Measurements from ENCODE around the gene ELK4. TPM values are rescaled to one million over a fixed set of nuclear protein-coding genes. Genes with fewer than 3 reads are reported as not detected.

ELK4 gene
- polyA plus RNA-seq, 1 donor (not counting 4 experiments of a cell fraction or from before 2014, with no cell fraction given): 8.6 TPM

DNA sequence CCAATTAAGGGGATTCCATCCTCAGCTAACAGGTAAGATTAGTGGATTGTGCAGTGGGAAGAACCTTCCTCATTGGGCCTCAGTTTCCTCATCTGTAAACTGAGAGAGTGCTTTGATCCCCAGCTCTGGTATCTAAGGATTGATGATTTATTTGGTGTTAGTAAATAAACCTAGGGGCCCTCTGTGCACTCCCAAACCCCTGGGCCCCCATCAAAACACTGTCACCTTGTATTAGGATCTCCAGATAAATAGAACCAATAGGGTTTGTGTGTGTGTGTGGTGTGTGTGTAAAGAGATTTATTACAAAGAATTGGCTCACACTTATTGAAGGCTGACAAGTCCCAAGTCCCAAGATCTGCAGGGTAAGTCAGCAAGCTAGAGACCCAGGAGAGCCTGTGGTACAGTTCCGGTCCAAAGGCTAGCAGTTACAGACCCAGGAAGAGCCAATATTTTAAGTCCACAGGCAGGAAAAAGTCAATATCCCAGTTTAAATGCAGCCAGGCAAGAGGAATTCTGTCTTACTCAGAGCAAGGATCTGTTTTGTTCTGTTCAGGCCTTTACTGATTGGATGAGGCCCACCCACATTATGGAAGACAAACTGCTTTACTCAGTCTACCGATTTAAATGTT is 11.0 kb upstream of the ELK4 start:
- H3K79me2 ChIP-seq (ENCODE audit: control insufficient read depth, insufficient read depth, low read length): no peaks in the 10 kb centered on the region

DNA sequence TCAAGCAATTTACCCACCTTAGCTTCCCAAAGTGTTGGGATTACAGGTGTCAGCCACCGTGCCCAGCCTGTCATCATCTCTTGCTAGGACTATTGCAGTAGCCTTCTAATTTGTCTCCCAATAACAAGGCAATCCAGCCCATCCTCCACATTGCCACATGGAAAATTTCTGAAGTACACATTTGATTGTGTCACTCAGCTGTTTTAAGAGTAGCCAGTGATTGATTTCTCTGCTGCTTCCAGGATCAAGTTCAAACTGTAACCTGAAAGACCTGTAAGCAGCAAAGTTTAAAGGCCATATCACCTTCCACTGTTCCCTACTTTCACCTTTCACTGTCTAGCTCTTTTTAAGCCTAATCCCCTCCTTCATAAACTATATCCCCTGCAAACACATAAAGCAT is 7.8 kb upstream of the ELK4 start:
- Histone ChIP-seq H4K20me1 (ENCODE audit: control insufficient read depth, extremely low read depth, insufficient read depth, low read length) (no peaks in the 10 kb centered on the region), H3K27me3 (ENCODE audit: control insufficient read depth, extremely low read depth, insufficient read depth, low read length) (no peaks in the 10 kb centered on the region), H3K9me3 (ENCODE audit: control insufficient read depth, low read depth, low read length) (no peaks in the 10 kb centered on the region), H3K9me1 (ENCODE audit: control insufficient read depth, extremely low read depth, insufficient read depth, low read length) (no peaks in the 10 kb centered on the region), H3K36me3 (ENCODE audit: control insufficient read depth in 2 of 2, extremely low read depth in 1 of 2, insufficient read depth in 2 of 2, low read length in 2 of 2) (no peaks in the 10 kb centered on the region), H2AFZ (ENCODE audit: control insufficient read depth, low read length) (no peak overlapping the region), H3K27ac (ENCODE audit: control insufficient read depth, insufficient read depth, low read length) (no peak overlapping the region), H3K79me2 (ENCODE audit: control insufficient read depth, insufficient read depth, low read length) (no peaks in the 10 kb centered on the region), H3K9ac (ENCODE audit: control insufficient read depth, extremely low read depth, insufficient read depth, low read length) (no peak overlapping the region), H3K4me3 (ENCODE audit: control insufficient read depth in 2 of 3, extremely low read depth in 1 of 3, insufficient read depth in 2 of 3, low read depth in 1 of 3, low read length in 3 of 3) (no peak overlapping the region), H3K4me2 (ENCODE audit: control insufficient read depth, extremely low read depth, insufficient read depth, low read depth, low read length) (no peak overlapping the region), H3K4me1 (ENCODE audit: control insufficient read depth, extremely low read depth, insufficient read depth, low read length) (peaks cover 18% of the 10 kb centered on the region)
- dilution Hi-C loops (cut with MboI; ENCODE audit: extremely low pct_ligation_motif_present, low sequenced_read_pairs): no loop called here
- TF ChIP-seq CTCF (optimal IDR thresholded peaks at IDR 0.05 in 1 of 3, IDR thresholded peaks at IDR 0.05 in 1 of 3, conservative IDR thresholded peaks at IDR 0.05 in 1 of 3; ENCODE audit: extremely low read depth in 1 of 3, insufficient read depth in 2 of 3, low read length in 3 of 3) (no peak), EZH2 (IDR thresholded peaks at IDR 0.05; ENCODE audit: low read length) (no peak)
- FAIRE-seq: no peak
- no peak for DNase-seq (ENCODE audit: low read depth, low spot score)

More for the DNA sequence above, 11.0 kb upstream of the ELK4 start:
- no peak for TF ChIP-seq EZH2 (IDR thresholded peaks at IDR 0.05; ENCODE audit: low read length)
- Histone ChIP-seq H3K4me3 (ENCODE audit: control insufficient read depth in 2 of 3, extremely low read depth in 1 of 3, insufficient read depth in 2 of 3, low read depth in 1 of 3, low read length in 3 of 3) (no peak overlapping the region), H3K9ac (ENCODE audit: control insufficient read depth, extremely low read depth, insufficient read depth, low read length) (no peak overlapping the region), H3K9me1 (ENCODE audit: control insufficient read depth, extremely low read depth, insufficient read depth, low read length) (no peaks in the 10 kb centered on the region), H3K4me1 (ENCODE audit: control insufficient read depth, extremely low read depth, insufficient read depth, low read length) (no peaks in the 10 kb centered on the region), H3K9me3 (ENCODE audit: control insufficient read depth, low read depth, low read length) (no peaks in the 10 kb centered on the region), H3K4me2 (ENCODE audit: control insufficient read depth, extremely low read depth, insufficient read depth, low read depth, low read length) (no peak overlapping the region), H3K27ac (ENCODE audit: control insufficient read depth, insufficient read depth, low read length) (no peak overlapping the region), H3K36me3 (ENCODE audit: control insufficient read depth in 2 of 2, extremely low read depth in 1 of 2, insufficient read depth in 2 of 2, low read length in 2 of 2) (no peaks in the 10 kb centered on the region), H4K20me1 (ENCODE audit: control insufficient read depth, extremely low read depth, insufficient read depth, low read length) (no peaks in the 10 kb centered on the region), H3K27me3 (ENCODE audit: control insufficient read depth, extremely low read depth, insufficient read depth, low read length) (no peaks in the 10 kb centered on the region), H2AFZ (ENCODE audit: control insufficient read depth, low read length) (no peak overlapping the region)
- dilution Hi-C loops (cut with MboI; ENCODE audit: extremely low pct_ligation_motif_present, low sequenced_read_pairs): no loop called here
- no peak for DNase-seq (ENCODE audit: low read depth, low spot score)
- FAIRE-seq: no peak
